HG03097 (cell line): ENCODE results near the gene PIK3R1.

Experiments used
- ATAC-seq: cut with Tn5 transposase; IDR thresholded peaks from one replicate; pipeline ENCODE4 v1.9.1; 2021; ENCODE audit not compliant: unreplicated experiment, low FRiP score

PIK3R1 gene

GRCh38 chr5:68345171-68345570 is 129.6 kb downstream of the PIK3R1 start:
- ATAC-seq, result no peak

GRCh38 chr5:68345582-68345981 is 130.0 kb downstream of the PIK3R1 start:
- ATAC-seq, result no peak

- no peak for ATAC-seq
Observed at GRCh38 chr5:68347536-68347935, 132.0 kb downstream of the PIK3R1 start.

GRCh38 chr5:68348447-68349222 is 133.1 kb downstream of the PIK3R1 start:
- no peak for ATAC-seq

- ATAC-seq, result no peak
Observed at GRCh38 chr5:68350176-68350575, 134.6 kb downstream of the PIK3R1 start.
